ENCODE results near the gene LTBP4.

GRCh38 chr19:40663695-40664692 is 62.8 kb downstream of the LTBP4 start:
- TF ChIP-seq YY1 (tag by site-specific recombination; IDR thresholded peaks at IDR 0.05) (no peak), ZNF776 (tag by site-specific recombination; IDR thresholded peaks at IDR 0.05; ENCODE audit: borderline replicate concordance) (no peak), PRDM1 (tag by site-specific recombination; IDR thresholded peaks at IDR 0.05) (no peak), INSM2 (tag by site-specific recombination; IDR thresholded peaks at IDR 0.05) (no peak), CTCF (tag by site-specific recombination; IDR thresholded peaks at IDR 0.05) (no peak), SALL2 (tag by site-specific recombination; IDR thresholded peaks at IDR 0.05; ENCODE audit: borderline replicate concordance) (no peak), ZNF510 (tag by site-specific recombination; IDR thresholded peaks at IDR 0.05; ENCODE audit: insufficient replicate concordance) (no peak), ZNF274 (IDR thresholded peaks at IDR 0.05; ENCODE audit: low read length) (no peak), ZNF274 (tag by site-specific recombination; IDR thresholded peaks at IDR 0.05; ENCODE audit: borderline replicate concordance) (no peak), ZXDB (tag by site-specific recombination; IDR thresholded peaks at IDR 0.05) (no peak), ZNF18 (tag by site-specific recombination; IDR thresholded peaks at IDR 0.05) (no peak), ZNF701 (tag by site-specific recombination; IDR thresholded peaks at IDR 0.05) (no peak; the same call in 1 of the 2 replicates), ZNF600 (tag by site-specific recombination; IDR thresholded peaks at IDR 0.05) (no peak)
